ENCODE data around the gene MCRIP2. TPM values are rescaled to one million over a fixed set of nuclear protein-coding genes. Genes with fewer than 3 reads are reported as not detected.

The MCRIP2 gene
- total and polyA plus RNA-seq, 2 experiments from 2014 or later, result 64.3 to 67.7 TPM

DNA sequence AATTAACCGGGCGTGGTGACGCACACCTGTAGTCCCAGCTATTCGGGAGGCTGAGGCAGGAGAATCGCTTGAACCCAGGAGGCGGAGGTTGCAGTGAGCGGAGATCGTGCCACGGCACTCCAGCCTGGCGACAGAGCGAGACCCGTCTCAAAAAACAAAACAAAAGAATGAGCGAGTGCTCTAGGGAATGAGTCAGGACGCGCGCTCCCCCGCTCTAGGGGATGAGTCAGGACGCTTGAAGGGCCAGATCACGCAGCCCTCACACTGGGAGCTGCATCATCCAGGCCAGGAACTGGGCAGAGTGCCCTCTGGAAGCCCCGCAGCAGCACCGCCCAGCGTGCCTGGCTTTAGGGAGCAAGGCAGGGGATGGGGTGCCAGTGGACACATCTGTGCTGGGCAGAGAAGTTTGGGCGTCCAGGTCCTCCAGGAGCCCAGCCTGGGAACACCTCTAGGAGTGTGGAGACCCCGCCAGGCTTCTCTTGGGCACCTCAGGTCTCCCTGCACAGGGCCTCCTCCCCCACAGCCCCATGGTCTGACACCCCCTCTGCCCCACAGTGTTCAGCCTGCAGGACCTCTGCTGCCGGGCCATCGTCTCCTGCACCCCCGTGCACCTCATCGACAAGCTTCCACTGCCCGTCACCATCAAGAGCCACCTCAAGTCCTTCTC lies 14.7 kb upstream of the MCRIP2 start:
- H3K27ac Mint-ChIP-seq, result no peak overlapping the region
- Histone ChIP-seq H3F3A (replicated peaks; ENCODE audit: low read depth) (peaks cover 16% of the 10 kb centered on the region), H3K27ac (ENCODE audit: low read depth) (no peak overlapping the region), H3K4me3 (no peak overlapping the region), H3K27me3 (ENCODE audit: insufficient read depth) (no peaks in the 10 kb centered on the region), H3K4me1 (ENCODE audit: insufficient read depth) (peaks cover 24% of the 10 kb centered on the region), H3K79me2 (replicated peaks; ENCODE audit: insufficient read depth) (no peaks in the 10 kb centered on the region; the same call in 1 of the 2 replicates), H3K9me2 (ENCODE audit: insufficient read depth) (no peaks in the 10 kb centered on the region), H4K20me1 (replicated peaks; ENCODE audit: insufficient read depth) (peaks cover 10% of the 10 kb centered on the region; the same call in 1 of the 2 replicates), H3K4me2 (no peak overlapping the region), H3K36me3 (ENCODE audit: insufficient read depth) (no peaks in the 10 kb centered on the region), H2AFZ (no peak overlapping the region)
- ATAC-seq (no peak), DNase-seq (ENCODE audit: low spot score) (no peak)
- peaks cover 14% of the 10 kb centered on the region for H3K27me3 Mint-ChIP-seq (ENCODE audit: insufficient read depth, low read depth, poor library complexity)
- TF ChIP-seq EZH2phosphoT487 (IDR thresholded peaks at IDR 0.05; ENCODE audit: unreplicated experiment), result no peak
- TF ChIP-seq STAT1 (IDR thresholded peaks at IDR 0.05; ENCODE audit: unreplicated experiment), result no peak
- no peak for TF ChIP-seq POLR2AphosphoS5 (IDR thresholded peaks at IDR 0.05; ENCODE audit: low read depth)
- TF ChIP-seq, protein P1, sequence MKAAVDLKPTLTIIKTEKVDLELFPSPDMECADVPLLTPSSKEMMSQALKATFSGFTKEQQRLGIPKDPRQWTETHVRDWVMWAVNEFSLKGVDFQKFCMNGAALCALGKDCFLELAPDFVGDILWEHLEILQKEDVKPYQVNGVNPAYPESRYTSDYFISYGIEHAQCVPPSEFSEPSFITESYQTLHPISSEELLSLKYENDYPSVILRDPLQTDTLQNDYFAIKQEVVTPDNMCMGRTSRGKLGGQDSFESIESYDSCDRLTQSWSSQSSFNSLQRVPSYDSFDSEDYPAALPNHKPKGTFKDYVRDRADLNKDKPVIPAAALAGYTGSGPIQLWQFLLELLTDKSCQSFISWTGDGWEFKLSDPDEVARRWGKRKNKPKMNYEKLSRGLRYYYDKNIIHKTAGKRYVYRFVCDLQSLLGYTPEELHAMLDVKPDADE (IDR thresholded peaks at IDR 0.05), result no peak
- no peak for TF ChIP-seq JUNB (IDR thresholded peaks at IDR 0.05; ENCODE audit: unreplicated experiment)
- TF ChIP-seq CREB1 (CRISPR knock-in tag; IDR thresholded peaks at IDR 0.05; ENCODE audit: low read depth), result no peak
- TF ChIP-seq, protein P2, sequence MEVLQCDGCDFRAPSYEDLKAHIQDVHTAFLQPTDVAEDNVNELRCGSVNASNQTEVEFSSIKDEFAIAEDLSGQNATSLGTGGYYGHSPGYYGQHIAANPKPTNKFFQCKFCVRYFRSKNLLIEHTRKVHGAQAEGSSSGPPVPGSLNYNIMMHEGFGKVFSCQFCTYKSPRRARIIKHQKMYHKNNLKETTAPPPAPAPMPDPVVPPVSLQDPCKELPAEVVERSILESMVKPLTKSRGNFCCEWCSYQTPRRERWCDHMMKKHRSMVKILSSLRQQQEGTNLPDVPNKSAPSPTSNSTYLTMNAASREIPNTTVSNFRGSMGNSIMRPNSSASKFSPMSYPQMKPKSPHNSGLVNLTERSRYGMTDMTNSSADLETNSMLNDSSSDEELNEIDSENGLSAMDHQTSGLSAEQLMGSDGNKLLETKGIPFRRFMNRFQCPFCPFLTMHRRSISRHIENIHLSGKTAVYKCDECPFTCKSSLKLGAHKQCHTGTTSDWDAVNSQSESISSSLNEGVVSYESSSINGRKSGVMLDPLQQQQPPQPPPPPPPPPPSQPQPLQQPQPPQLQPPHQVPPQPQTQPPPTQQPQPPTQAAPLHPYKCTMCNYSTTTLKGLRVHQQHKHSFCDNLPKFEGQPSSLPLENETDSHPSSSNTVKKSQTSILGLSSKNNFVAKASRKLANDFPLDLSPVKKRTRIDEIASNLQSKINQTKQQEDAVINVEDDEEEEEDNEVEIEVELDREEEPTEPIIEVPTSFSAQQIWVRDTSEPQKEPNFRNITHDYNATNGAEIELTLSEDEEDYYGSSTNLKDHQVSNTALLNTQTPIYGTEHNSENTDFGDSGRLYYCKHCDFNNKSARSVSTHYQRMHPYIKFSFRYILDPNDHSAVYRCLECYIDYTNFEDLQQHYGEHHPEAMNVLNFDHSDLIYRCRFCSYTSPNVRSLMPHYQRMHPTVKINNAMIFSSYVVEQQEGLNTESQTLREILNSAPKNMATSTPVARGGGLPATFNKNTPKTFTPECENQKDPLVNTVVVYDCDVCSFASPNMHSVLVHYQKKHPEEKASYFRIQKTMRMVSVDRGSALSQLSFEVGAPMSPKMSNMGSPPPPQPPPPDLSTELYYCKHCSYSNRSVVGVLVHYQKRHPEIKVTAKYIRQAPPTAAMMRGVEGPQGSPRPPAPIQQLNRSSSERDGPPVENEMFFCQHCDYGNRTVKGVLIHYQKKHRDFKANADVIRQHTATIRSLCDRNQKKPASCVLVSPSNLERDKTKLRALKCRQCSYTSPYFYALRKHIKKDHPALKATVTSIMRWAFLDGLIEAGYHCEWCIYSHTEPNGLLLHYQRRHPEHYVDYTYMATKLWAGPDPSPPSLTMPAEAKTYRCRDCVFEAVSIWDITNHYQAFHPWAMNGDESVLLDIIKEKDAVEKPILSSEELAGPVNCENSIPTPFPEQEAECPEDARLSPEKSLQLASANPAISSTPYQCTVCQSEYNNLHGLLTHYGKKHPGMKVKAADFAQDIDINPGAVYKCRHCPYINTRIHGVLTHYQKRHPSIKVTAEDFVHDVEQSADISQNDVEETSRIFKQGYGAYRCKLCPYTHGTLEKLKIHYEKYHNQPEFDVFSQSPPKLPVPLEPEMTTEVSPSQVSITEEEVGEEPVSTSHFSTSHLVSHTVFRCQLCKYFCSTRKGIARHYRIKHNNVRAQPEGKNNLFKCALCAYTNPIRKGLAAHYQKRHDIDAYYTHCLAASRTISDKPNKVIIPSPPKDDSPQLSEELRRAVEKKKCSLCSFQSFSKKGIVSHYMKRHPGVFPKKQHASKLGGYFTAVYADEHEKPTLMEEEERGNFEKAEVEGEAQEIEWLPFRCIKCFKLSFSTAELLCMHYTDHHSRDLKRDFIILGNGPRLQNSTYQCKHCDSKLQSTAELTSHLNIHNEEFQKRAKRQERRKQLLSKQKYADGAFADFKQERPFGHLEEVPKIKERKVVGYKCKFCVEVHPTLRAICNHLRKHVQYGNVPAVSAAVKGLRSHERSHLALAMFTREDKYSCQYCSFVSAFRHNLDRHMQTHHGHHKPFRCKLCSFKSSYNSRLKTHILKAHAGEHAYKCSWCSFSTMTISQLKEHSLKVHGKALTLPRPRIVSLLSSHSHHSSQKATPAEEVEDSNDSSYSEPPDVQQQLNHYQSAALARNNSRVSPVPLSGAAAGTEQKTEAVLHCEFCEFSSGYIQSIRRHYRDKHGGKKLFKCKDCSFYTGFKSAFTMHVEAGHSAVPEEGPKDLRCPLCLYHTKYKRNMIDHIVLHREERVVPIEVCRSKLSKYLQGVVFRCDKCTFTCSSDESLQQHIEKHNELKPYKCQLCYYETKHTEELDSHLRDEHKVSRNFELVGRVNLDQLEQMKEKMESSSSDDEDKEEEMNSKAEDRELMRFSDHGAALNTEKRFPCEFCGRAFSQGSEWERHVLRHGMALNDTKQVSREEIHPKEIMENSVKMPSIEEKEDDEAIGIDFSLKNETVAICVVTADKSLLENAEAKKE (CRISPR knock-in tag; IDR thresholded peaks at IDR 0.05), result no peak
- no peak for TF ChIP-seq ZNF114 (CRISPR knock-in tag; IDR thresholded peaks at IDR 0.05)
- TF ChIP-seq NANOG (IDR thresholded peaks at IDR 0.05; ENCODE audit: borderline replicate concordance), result no peak
- TF ChIP-seq, protein P3, sequence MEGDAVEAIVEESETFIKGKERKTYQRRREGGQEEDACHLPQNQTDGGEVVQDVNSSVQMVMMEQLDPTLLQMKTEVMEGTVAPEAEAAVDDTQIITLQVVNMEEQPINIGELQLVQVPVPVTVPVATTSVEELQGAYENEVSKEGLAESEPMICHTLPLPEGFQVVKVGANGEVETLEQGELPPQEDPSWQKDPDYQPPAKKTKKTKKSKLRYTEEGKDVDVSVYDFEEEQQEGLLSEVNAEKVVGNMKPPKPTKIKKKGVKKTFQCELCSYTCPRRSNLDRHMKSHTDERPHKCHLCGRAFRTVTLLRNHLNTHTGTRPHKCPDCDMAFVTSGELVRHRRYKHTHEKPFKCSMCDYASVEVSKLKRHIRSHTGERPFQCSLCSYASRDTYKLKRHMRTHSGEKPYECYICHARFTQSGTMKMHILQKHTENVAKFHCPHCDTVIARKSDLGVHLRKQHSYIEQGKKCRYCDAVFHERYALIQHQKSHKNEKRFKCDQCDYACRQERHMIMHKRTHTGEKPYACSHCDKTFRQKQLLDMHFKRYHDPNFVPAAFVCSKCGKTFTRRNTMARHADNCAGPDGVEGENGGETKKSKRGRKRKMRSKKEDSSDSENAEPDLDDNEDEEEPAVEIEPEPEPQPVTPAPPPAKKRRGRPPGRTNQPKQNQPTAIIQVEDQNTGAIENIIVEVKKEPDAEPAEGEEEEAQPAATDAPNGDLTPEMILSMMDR (conservative IDR thresholded peaks at IDR 0.05; ENCODE audit: low read depth in 2 of 2), result no peak
- no peak for TF ChIP-seq ZNF331 (CRISPR knock-in tag; IDR thresholded peaks at IDR 0.05; ENCODE audit: low read depth)
- no peak for TF ChIP-seq EZH2 (IDR thresholded peaks at IDR 0.05; ENCODE audit: low read depth, unreplicated experiment)
- TF ChIP-seq, protein P4, sequence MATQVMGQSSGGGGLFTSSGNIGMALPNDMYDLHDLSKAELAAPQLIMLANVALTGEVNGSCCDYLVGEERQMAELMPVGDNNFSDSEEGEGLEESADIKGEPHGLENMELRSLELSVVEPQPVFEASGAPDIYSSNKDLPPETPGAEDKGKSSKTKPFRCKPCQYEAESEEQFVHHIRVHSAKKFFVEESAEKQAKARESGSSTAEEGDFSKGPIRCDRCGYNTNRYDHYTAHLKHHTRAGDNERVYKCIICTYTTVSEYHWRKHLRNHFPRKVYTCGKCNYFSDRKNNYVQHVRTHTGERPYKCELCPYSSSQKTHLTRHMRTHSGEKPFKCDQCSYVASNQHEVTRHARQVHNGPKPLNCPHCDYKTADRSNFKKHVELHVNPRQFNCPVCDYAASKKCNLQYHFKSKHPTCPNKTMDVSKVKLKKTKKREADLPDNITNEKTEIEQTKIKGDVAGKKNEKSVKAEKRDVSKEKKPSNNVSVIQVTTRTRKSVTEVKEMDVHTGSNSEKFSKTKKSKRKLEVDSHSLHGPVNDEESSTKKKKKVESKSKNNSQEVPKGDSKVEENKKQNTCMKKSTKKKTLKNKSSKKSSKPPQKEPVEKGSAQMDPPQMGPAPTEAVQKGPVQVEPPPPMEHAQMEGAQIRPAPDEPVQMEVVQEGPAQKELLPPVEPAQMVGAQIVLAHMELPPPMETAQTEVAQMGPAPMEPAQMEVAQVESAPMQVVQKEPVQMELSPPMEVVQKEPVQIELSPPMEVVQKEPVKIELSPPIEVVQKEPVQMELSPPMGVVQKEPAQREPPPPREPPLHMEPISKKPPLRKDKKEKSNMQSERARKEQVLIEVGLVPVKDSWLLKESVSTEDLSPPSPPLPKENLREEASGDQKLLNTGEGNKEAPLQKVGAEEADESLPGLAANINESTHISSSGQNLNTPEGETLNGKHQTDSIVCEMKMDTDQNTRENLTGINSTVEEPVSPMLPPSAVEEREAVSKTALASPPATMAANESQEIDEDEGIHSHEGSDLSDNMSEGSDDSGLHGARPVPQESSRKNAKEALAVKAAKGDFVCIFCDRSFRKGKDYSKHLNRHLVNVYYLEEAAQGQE (IDR thresholded peaks at IDR 0.05; ENCODE audit: unreplicated experiment), result no peak
- peaks cover 35% of the 10 kb centered on the region for H3K4me1 Mint-ChIP-seq
- no peak overlapping the region for H3K4me3 Mint-ChIP-seq
- H3K9me3 Mint-ChIP-seq, result no peaks in the 10 kb centered on the region
- H3K36me3 Mint-ChIP-seq (ENCODE audit: low read depth), result no peaks in the 10 kb centered on the region; the same call in 2 of the 3 replicates

Data from GM23338 (cell line).